ENCODE measurements around the gene ATP11A.

The ATP11A gene

DNA sequence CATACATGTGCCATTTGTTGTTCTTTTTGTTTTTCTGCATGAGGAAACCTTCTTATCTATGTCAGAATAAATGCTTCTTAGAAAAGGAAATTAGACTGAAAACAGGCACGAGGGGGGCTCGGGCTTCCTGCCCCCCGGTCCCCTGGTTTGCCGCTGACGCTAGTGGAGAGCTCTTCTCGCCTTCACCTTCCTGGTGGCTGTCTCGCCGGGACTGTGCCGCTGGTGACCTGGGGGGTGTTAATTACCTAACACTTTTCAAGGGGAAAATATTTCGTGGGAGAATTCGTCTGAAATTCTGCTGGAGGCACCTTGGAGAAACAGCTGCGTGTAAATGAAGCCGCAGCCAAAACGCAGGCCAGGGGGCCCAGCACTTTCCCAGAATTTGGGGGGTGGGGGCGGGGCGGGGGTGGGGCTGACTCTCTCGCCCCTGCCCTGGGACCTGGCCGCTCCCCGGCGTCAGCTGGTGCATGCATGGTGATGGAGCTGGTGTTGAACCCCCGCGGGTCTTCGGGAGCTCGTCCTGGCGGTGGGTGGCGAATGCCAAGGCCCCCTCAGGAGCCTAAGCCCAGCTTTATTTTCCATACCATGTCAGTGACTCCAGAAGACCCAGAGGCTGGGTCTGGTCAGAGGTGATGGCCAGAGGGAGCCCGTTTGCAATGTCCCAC, 220.9 kb downstream of the ATP11A start:
- DNase-seq (no peak), ATAC-seq (no peak)
- Mint-ChIP-seq H3K4me1 (no peaks in the 10 kb centered on the region), H3K27me3 (peaks cover 12% of the 10 kb centered on the region), H3K4me3 (no peak overlapping the region), H3K27ac (no peak overlapping the region), H3K9me3 (peaks cover 0 to 7% of the 10 kb centered on the region in 2 donors)

DNA sequence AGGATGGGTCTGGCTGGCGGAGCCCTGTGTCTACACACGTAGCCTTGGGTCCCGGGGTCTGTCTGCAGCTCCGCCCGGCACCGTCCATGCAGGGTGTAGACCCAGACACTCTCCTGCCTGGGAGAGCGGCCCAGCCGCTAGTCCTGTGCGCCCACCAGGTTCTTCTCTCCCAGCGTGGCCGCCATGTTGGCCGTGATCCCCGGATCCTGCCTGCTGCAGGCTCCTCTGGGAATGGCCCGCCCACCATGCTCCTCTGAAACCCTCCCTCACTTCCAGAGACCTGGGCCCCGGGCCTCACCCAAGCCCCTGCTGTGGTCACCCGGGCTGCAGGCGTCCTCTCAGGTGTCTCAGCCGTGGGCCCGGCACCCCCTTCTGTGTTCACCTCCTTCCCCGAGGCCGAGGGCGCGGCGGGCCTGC, 221.5 kb downstream of the ATP11A start:
- Mint-ChIP-seq H3K27me3 (peaks cover 13% of the 10 kb centered on the region), H3K27ac (no peak overlapping the region), H3K4me1 (no peaks in the 10 kb centered on the region), H3K4me3 (no peak overlapping the region), H3K9me3 (peaks cover 0 to 5% of the 10 kb centered on the region in 2 donors)
- ATAC-seq (no peak), DNase-seq (no peak)

DNA sequence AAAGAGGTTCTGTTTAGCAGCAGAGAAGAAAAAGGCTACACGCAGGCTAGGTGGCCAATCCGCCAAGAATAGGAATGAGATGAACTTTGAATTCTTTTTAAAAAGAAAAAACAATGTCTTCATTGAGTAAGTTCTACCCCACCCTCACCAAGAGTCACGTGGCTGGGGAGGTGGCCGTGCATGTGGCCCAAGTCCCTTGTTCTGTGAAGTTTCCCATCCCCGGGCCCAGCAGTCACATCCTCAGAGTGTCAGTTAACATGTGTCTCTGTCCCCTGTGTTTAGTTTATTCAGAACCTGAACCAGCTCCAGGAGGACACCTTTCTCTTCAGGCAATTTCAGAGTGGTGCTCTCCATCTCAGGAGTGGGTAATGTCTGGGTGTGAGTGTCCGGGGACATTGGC, 222.0 kb downstream of the ATP11A start:
- Mint-ChIP-seq H3K4me3 (no peak overlapping the region), H3K27ac (peak overlapping the region in 1 of 2 donors; percentile 70), H3K27me3 (peaks cover 14% of the 10 kb centered on the region), H3K9me3 (no peaks in the 10 kb centered on the region), H3K4me1 (no peaks in the 10 kb centered on the region)
- ATAC-seq (no peak), DNase-seq (no peak)

DNA sequence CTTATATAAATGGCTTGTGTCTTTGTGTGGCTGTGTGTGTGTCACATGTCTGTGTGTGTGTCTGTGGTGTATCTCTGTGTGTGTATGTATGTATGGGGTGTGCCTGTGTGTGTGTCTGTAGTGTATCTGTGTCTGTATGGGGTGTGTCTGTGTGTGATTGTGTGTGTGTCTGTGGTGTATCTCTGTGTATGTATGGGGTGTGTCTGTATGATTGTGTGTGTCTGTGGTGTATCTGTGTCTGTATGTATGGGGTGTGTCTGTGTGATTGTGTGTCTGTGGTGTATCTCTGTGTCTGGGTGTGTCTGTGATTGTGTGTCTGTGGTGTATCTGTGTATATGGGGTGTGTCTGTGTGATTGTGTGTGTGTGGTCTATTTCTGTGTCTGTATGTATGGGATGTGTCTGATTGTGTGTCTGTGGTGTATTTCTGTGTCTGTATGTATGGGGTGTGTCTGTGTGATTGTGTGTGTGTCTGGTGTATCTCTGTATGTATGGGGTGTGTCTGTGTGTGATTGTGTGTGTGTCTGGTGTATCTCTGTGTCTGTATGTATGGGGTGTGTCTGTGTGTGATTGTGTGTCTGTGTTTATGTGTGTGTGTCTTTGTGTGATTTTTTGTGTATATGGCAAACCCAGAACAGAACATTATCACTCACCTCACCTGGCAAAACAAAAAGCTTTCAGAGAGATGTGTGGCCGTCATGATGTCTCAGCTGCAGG, 223.0 kb downstream of the ATP11A start:
- Mint-ChIP-seq H3K9me3 (no peaks in the 10 kb centered on the region), H3K4me3 (no peak overlapping the region), H3K27ac (no peak overlapping the region), H3K4me1 (no peaks in the 10 kb centered on the region), H3K27me3 (peaks cover 24% of the 10 kb centered on the region)
- DNase-seq (no peak), ATAC-seq (no peak)

DNA sequence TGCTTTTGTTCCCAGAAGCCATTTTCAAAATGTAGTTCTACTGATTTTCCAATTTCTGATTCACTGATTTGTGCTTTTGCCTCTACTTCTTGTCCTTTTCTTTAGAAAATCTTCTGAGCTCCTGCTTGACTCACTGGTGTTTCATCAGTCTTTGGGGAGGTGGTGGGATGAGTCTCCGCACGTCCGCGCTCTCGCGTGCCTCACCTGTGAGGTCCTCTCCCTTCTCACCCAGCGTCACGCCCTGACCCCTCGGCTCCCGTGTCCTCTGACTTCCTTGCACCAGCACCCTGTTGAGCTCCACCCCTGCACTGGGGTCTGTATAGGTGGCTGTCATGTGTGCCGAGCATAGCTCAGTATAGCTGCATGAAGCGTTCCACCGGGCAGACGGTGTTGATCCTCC, 226.5 kb downstream of the ATP11A start:
- Mint-ChIP-seq H3K27me3 (peaks cover 32% of the 10 kb centered on the region), H3K4me3 (no peak overlapping the region), H3K4me1 (no peaks in the 10 kb centered on the region), H3K27ac (peak overlapping the region in 1 of 2 donors; percentile 51), H3K9me3 (no peaks in the 10 kb centered on the region)
- no peak for DNase-seq
- no peak for ATAC-seq

DNA sequence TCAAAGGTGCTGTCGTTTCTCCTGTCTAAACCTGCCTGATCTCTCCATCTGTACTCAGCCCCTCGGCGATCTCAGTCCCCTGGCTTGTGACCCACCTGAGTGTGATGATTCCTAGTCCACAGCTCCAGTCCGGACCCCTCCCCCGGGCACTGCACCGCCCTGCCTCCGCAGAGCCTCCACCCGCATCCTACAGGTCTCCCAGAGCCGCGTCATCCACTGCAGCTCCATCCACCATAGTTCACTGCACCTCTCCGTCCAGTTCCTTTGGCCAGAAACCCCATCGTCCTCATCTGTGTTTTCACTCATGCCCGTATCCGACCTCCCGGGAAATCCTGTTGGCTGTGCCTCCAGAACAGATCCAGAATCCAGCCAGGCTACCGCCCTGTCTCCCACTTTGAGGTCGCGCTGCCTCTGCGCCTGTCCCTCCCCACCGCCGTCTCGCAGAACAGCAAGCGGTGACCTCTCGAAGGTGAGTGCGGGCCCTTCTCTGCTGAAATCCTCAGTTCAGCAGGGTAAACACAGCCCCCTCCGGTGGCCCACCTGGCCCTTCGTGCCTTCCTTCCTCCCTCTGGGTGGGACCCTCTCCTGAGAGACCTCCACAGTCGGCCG, 227.3 kb downstream of the ATP11A start:
- no peak for ATAC-seq
- Mint-ChIP-seq H3K27me3 (peaks cover 32% of the 10 kb centered on the region), H3K27ac (no peak overlapping the region), H3K4me1 (no peaks in the 10 kb centered on the region), H3K9me3 (no peaks in the 10 kb centered on the region), H3K4me3 (no peak overlapping the region)
- DNase-seq, result no peak

DNA sequence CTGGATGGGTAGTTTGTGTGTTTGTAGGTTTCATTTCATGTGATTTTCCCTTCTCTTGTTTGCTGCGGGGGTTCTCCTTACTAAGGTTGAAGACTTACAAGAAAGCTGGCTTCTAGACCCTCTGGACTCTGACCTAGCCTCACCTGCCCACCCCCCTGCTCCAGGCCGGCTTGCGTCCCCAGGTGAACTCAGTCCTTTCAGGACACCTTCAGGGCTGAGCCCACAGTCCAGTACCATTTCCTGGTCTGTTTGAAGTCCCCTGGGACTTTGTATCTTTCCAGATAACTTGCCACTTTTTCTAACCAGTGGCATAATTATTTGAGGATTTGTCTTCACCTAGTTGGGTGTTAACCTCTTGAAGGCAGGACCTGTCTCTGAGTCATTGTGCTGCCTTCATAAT, 227.9 kb downstream of the ATP11A start:
- no peak for ATAC-seq
- Mint-ChIP-seq H3K27ac (no peak overlapping the region), H3K4me1 (no peaks in the 10 kb centered on the region), H3K27me3 (peaks cover 32% of the 10 kb centered on the region), H3K9me3 (no peaks in the 10 kb centered on the region), H3K4me3 (no peak overlapping the region)
- DNase-seq, result no peak

DNA sequence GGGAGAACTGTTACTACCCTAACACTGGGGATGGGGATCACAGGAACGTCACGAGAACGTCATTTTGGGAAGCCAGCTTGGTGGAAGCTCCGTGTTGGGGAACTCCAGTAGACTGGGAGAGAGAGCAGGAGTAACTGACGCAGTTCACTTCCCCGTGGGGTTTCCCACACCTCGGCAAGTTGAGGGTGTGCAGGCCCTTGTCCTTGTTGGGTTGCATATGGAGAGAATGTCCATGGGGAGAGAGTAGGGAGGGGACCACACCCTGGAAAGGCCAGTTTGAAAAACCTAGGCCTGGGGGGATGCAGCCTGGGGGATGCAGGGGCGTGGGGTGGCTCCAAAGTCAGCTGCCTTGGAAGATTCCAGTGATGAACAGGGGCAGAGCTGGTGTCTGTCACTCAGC, 228.4 kb downstream of the ATP11A start:
- DNase-seq (no peak), ATAC-seq (no peak)
- H3K27me3 Mint-ChIP-seq, result peaks cover 32% of the 10 kb centered on the region
- no peaks in the 10 kb centered on the region for H3K4me1 Mint-ChIP-seq
- no peaks in the 10 kb centered on the region for H3K9me3 Mint-ChIP-seq
- H3K4me3 Mint-ChIP-seq, result no peak overlapping the region
- no peak overlapping the region for H3K27ac Mint-ChIP-seq

DNA sequence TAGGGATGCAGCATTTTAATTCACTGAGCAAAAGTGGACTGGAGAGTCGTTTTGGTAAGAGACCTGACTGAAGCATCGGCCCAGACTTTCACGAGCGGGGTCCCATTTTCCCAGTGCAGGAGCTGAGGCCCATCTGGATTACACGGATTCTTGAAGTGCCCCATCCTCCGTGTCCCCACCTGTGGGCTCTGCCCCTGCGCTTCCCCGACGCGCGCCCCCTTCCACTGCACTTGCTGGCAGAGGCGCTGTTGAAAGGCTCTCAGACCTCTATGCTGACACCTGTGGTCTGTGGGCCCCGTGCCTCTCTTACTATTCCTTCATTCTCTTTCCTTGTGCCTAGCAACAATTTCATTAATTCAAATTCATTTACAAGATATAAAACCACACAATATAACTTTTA, 228.9 kb downstream of the ATP11A start:
- Mint-ChIP-seq H3K4me1 (no peaks in the 10 kb centered on the region), H3K4me3 (no peak overlapping the region)

DNA sequence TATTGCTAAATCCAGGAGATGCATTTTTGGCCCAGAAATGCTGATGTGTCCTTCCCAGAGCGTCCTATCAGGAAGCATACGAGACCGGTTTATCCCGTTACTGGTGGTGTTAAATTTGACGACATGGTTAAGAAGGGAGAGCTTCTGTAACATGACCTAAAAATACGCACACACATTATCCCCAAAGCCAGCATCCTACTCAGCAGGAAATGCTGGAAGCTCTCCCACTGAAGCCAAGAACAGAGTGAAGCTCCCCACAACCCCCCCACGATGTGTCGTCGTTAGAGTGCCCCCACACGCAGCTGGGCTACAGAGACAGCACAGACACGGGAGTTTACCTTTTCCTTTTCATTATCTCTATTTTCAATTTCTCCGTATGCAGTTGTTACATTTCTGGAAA, 234.1 kb downstream of the ATP11A start:
- H3K27ac Mint-ChIP-seq, result no peak overlapping the region
- H3K4me1 Mint-ChIP-seq, result peaks cover under 1% of the 10 kb centered on the region
- no peak overlapping the region for H3K4me3 Mint-ChIP-seq
- no peak for ATAC-seq
- peaks cover 31% of the 10 kb centered on the region for H3K27me3 Mint-ChIP-seq
- no peaks in the 10 kb centered on the region for H3K9me3 Mint-ChIP-seq
- no peak for DNase-seq

More for the DNA sequence above, 228.9 kb downstream of the ATP11A start:
- DNase-seq (no peak), ATAC-seq (no peak)
- Mint-ChIP-seq H3K9me3 (no peaks in the 10 kb centered on the region), H3K27ac (no peak overlapping the region), H3K27me3 (peaks cover 32% of the 10 kb centered on the region)

DNA sequence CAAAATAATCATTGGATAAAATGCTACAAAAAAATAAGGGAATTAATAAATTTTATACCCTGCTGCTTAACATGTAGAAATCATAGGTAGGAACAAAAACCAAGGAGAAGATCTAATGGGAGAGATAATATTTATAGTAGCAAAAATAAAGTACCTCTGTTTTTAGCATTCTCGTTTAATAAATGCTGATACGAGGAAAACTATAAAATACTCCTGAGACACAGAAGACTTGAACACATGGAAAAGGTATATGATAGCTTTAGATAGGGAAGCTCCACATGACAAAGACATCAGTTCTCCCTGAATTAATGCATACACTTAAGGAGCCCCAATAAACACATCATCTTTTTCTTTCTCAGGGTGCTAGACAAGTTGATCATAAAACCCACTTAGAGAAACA, 234.5 kb downstream of the ATP11A start:
- Mint-ChIP-seq H3K27ac (no peak overlapping the region), H3K27me3 (peaks cover 35% of the 10 kb centered on the region), H3K9me3 (no peaks in the 10 kb centered on the region), H3K4me1 (peaks cover 4% of the 10 kb centered on the region), H3K4me3 (no peak overlapping the region)
- ATAC-seq (no peak), DNase-seq (no peak)

DNA sequence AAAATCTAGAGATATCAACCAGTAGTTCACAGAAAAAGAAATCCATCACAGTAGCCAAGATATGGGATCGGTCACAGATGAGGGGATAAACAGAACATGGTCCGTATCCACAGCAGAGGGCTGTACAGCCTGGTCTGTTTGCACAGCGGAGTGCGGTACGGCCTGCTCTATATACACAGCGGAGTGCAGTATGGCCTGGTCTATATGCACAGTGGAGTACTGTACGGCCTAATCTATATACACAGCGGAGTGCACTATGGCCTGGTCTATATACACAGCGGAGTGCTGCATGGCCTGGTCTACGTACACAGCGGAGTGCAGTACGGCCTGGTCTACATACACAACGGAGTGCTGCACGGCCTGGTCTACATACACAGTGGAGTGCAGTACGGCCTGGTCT, 236.2 kb downstream of the ATP11A start:
- H3K27me3 Mint-ChIP-seq, result peaks cover 42% of the 10 kb centered on the region
- peaks cover 12% of the 10 kb centered on the region for H3K4me1 Mint-ChIP-seq
- no peak overlapping the region for H3K4me3 Mint-ChIP-seq
- no peak for DNase-seq
- no peaks in the 10 kb centered on the region for H3K9me3 Mint-ChIP-seq
- ATAC-seq, result no peak
- H3K27ac Mint-ChIP-seq, result no peak overlapping the region

DNA sequence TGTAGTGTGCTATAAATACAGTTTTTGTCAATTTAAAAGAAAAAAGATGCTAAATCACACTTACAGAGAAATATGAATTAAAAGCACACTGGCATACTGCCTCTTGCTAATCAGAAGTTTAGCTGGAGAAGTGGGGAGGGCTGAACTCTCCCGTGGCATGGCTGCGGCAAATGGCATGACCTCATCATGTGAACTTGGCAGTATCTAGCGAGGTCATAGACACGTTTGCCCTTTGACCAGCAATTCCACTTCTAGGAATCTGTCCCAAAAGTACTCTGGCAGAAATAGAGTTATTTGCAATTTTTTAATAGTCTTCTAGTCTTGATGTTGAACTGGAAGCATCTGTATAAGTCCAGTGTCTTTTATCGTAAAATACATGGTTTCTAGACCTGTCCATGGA, 237.2 kb downstream of the ATP11A start:
- H3K27ac Mint-ChIP-seq, result no peak overlapping the region
- DNase-seq (no peak), ATAC-seq (no peak)
- peaks cover 12% of the 10 kb centered on the region for H3K4me1 Mint-ChIP-seq
- no peaks in the 10 kb centered on the region for H3K9me3 Mint-ChIP-seq
- H3K27me3 Mint-ChIP-seq, result peaks cover 52% of the 10 kb centered on the region
- H3K4me3 Mint-ChIP-seq, result no peak overlapping the region

DNA sequence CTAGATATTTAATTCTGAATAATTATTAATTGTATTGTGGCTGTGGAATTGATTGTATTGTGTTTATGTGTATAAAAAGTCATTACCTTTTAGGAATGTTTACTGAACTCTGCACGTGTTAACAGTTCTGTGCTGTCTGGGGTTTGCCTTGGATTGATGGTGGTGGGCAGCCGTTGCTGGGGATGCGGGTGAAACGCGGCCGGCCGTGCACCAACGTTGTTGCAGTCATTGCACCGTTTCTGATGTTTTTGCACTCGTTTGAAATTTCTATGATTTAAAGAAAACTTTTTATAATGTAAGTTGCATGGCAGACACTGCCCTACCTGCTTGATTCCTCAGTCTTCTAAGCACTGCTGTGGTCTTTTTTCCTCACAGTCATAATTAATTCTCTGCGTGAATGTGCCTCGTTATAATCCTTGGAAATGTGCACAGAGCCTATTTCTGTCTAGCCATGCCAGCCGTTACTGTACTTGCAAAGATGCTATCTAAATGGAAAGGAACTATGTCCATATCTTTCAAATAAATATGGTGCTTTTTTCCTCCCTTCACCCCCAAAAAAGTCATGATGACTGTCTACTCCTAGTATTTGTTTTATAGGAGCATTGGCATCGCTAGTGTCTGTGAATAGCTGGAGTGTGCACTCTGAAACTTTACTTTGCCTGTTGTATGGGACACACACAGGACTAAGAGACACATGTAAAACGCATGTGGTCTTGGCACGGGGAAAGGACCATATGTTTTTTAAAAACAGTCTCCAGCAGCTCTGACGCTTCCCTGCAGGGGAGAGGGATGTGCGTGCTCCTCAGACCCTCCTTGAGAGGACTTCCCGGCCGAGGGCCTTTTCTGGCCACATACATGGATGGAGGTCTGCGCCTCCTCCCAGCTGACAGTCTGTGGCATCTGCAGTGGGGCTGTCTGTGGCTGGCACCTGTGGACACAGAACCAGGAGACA, 238.5 kb downstream of the ATP11A start:
- no peak for ATAC-seq
- no peak for DNase-seq
- H3K4me3 Mint-ChIP-seq, result no peak overlapping the region
- H3K4me1 Mint-ChIP-seq, result peaks cover 12% of the 10 kb centered on the region
- no peaks in the 10 kb centered on the region for H3K9me3 Mint-ChIP-seq
- H3K27ac Mint-ChIP-seq, result no peak overlapping the region
- H3K27me3 Mint-ChIP-seq, result peaks cover 57% of the 10 kb centered on the region

DNA sequence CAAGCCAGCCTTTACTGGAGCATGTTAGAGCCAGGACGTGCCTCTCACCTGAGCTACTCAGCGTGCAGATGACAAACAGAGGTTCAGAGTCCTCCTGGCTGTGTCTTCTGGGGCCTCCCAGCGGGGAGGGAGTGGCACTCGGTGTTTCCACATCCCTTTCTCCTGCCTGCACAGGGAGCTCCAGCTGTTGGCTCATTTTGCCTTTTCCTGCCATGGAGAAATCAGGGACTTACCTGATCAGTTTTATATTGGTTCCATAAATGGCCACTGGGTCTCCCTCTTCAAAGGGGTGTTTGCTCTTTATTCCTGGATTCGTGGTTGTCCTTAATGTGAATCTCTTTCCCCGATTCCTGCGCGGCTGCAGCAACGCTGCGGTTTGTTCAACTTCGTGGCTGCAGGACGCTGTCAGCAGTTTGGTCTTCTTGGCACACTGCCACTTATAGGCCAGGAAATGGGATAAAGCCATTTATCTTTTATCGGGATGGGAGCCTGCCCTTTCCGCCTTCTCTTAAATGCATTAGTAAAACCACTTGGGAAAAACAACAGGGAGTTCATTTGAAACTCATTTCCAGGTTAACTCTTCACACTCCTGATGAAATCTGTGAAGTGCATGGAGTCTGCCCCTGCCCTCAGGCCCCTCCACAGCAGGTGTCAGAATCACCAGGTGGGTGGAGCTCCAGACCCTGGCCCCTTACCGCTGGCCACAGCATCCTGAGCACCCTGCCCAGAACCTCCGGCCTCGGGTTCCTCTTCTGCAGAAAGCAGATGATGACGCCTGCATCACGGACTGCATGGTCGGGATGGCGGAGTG, 239.3 kb downstream of the ATP11A start:
- Mint-ChIP-seq H3K27me3 (peaks cover 57% of the 10 kb centered on the region), H3K27ac (no peak overlapping the region), H3K4me1 (peaks cover 12% of the 10 kb centered on the region), H3K9me3 (no peaks in the 10 kb centered on the region), H3K4me3 (no peak overlapping the region)
- no peak for DNase-seq
- ATAC-seq, result no peak

Measured in stimulated activated naive CD8-positive, alpha-beta T cell treated with anti-CD3 and anti-CD28 coated beads, Interleukin-15, amount 100 ng/mL, for 72 hours (primary cell).